Globus pallidus (tissue), 1 donor: ENCODE data around the gene FAM131C.
A peak's percentile ranks its signal among the peaks of the same experiment; 100 is the strongest.
"Not testable (repeated sequence)": the region's sequence is repeated elsewhere in the genome, so short reads cannot be mapped to it uniquely, and the experiment has no call there.

Source experiments
- DNase-seq: peaks from one replicate; pipeline ENCODE4 v3.0.0-alpha.2; 2015; ENCODE audit warnings: low spot score

Gene FAM131C

DNA sequence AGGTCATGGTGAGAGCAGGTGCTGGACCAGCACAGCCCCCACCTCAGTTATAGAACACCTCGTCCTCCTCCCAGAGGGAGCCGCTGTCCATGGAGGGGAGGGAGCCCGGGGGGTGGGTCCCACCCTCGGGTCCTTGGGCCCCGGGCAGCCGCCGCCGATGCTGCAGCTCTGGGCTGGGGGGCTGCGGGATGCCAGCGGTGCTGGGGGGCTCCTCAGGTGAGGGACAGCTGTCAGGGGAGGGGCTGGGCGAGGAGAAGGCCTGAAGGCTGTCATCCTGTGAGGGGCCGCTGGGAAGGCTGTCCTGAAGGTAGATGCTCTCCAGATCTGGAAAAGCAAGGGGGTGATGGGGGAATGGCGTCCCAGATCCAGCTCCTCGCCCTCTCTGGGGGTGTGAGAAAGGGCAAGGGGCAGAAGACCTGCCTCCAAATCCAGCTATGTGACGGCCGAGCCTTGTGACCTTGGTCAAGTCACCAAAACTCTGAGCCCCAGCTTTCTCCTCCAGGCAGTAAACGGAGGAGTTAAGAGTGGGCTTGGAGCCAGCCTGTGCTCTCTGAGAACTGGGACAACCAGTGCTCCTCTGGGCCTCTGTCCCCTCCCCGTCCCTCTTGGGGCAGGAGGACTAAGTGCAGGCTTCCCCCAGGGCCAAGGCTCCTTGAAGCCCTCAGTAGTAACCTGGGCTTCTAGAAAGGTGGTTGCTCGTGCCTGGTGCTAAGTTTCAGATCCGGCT is 14.9 kb downstream of the FAM131C start:
- not testable (repeated sequence) for DNase-seq

DNA sequence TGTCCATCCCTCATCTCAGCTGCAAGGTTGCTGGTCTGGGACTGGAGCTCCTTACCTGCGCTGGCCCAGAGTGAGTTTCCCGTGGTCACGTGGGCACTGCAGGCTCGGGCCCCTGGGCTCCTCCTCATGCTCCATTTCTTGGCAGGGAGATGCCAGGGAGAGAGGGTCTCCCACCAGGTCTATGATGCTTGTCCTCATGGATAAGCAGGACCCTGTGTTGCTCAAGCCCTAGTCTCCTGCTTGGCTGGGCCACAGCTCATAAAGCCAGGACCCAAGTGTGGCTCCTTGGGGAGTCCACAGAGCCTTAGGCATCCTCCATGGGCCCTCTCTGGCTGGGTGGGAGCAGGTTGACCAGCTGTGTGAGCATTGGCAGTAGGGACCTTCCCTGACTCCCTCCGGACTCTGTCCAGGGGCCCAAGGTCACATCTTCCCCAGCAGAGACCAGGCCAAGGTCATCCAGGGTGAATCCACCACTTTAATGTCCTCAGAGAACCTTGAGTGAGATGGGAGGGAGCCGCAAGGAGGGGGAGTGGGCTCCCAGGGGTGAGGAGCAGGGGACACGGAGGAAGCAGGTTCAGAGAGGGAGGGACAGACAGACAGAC is 16.0 kb downstream of the FAM131C start:
- DNase-seq, result not testable (repeated sequence)

DNA sequence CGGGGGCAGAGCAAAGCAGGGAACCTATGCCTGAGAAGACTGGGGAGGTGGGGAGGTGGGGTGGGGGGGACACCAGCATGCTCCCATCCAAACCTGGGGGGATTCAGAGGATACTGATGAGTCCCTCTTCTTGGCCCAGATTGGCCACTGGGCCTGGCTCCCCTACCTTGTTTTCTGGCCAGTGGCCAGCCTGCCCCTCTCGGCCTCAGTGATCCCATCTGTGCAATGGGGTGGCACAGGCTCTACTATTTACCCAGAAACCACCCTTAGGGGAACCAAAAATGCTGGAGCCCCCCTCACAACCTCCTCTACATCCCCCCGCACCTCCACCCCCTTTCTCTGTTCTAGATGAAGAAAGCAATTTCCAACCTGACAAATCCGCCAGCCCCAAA is 16.9 kb downstream of the FAM131C start:
- not testable (repeated sequence) for DNase-seq

DNA sequence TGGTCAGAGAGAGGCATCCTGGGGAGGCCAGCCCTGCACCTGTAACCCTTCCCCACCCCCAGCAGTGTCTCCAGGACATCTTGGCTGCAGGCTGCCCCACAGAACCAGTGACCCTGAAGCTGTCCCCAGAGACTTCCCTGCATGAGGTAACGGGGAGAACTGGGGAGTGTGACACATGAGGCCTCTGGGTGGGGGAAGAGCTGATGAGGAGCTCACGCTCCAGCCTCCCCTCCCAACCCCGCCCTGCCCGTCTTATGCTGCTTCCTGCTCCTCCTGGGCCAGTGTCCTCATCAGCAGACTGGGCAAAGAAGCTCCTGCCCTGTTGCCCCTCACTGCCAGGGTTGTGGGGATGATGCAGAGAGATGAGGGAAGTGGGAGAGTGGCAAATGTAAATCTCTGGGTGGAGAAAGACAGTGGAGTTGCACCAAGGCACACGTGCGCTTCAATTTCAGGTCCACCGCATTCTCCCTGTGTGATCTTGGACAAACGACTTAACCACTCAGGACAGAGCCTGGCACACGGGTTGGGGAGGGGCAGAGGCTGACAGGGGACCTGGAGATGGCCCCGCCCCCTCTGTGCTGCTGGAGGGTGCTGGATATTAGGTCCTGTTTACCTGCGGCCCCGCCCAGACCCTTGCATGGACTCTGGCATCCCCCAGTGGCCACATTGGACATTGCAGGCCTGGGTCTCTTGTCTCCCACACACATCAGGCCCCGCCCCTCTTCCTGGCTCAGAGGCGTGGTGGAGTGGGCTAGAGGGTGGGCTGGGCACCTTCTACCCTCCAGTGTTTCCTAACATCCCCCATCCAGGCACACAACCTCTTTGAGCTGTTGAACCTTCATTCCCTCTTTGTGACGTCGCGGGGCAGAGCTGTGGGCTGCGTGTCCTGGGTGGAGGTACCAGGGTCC is 17.6 kb downstream of the FAM131C start:
- DNase-seq, result peak; percentile 54

DNA sequence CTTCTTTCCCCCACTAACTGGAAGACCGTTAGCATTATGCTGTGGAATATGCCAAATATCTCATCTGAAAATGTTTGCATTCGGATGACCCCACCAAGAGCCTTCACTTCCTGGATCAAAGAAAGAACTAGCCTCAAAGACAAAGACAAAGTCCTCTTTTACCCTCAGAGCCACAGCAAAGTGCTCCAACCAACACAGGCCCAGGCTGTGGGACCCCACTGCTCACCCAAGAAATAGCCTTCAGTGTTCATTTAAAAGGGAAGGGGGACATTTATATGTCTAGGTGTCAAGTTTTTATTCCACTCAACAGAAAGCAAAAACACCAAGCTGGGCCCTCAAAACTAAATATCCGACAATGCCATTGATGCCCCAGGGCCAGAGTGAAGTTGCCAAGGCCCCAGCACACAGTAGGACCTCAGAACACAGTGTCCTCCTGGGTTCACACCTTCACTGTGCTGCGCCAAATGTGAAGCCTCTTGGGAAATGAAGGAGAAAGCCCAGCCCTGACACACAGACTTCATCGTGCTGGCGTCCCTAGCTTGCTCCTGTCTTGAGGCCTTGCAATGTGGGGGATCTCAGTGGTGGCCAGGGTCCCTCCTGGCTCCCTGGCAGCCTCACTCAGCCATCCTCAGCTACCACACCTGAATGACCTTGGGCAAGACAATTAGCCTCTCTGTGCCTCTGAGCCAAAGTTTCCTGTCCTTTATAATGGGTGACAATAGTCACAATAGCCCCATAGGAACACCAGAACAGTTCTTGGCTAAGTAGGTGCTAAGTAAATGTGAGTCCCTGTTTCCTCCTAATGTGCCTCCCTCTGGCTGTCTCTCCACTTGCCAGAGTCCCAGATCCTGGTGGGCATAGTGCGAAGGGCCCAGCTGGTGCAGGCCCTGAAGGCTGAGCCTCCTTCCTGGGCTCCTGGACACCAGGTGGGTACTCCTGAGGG is 18.6 kb downstream of the FAM131C start:
- no peak for DNase-seq

DNA sequence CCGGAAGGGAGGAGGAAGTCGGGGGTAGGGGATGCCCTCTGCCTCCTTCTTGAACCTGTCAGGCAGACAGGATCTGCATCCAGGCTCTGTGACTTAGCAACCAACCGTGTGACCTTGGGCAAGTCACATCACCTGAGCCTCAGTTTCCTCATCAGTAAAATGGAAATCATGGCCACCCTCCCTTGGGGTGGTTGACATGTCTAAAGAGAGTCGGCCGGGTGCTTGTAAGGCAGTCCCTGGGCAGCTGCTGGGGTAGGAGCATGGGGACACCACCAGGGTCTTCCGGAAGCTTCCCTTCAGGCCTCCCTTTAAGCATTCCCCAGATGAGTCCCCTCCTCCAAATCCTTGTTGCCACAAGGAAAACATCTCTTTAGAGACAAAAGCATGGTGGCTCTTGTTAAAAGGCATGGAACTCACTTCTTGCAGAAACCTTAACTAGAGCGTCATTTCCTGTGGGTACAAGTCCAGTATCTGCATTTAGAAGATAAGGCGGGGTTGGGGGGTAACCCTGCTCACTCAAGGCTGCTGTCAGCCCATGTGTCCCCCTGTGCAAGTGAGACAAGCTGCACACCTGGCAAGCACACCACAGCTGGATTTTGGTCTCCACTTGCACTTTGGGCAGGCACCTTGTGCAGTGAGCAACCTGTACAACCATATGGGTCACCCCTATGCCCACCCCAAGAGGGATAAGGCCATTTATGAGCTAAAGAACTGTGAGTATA is 19.5 kb downstream of the FAM131C start:
- DNase-seq, result no peak

DNA sequence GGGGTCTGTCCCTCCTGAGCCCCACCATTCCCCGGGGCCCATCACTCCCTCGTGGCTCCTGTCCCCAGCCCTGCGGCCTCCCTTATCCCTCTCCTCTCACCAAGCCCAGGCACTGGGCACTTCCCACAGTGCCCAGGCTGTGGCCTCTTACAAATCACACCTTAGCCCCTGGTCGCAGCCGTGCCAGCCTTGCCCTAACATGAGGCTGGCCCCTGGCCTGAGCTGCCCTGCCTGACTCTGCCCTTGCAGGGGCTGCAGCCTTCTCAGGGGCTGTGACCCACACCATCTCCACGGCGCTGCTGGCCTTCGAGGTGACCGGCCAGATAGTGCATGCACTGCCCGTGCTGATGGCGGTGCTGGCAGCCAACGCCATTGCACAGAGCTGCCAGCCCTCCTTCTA is 21.5 kb downstream of the FAM131C start:
- not testable (repeated sequence) for DNase-seq

DNA sequence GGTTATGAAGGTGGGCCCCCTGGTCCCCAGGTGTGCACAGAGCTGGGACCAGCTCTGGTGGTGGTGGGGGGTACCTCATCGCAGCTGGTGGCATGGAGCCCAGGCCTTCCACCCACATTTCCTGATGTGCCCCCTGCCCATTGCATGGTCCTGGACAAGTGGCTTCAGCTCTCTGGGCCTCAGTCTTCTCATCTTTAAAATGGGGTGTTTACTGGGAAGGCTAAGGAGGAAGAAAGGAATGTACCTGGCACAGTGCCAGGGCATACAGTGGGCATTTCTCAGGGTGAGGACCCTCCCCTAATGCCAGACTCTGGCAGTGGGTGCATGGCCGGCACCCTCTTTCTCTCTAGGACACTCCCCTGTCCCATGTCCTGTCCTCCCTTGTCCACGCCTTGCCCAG is 22.4 kb downstream of the FAM131C start:
- no peak for DNase-seq

DNA sequence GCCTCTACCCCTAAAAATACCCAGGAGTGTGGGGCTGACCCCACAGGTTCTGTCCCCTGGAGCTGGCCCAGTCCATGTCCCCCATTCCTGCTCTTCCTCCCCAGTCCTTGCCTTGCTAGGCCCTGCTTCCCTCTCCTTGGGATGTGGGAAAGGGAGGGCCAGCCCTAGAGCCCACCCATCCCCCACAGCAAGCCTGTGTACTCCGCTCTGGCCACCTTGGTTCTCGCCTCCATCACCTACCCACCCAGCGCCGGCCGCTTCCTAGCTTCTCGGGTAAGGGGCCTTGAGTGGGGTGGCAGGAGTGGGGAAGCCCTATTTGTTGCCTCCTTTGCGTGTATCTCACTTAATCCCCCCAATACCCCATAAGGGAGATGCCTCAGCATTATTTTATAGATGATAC is 23.1 kb downstream of the FAM131C start:
- no peak for DNase-seq

DNA sequence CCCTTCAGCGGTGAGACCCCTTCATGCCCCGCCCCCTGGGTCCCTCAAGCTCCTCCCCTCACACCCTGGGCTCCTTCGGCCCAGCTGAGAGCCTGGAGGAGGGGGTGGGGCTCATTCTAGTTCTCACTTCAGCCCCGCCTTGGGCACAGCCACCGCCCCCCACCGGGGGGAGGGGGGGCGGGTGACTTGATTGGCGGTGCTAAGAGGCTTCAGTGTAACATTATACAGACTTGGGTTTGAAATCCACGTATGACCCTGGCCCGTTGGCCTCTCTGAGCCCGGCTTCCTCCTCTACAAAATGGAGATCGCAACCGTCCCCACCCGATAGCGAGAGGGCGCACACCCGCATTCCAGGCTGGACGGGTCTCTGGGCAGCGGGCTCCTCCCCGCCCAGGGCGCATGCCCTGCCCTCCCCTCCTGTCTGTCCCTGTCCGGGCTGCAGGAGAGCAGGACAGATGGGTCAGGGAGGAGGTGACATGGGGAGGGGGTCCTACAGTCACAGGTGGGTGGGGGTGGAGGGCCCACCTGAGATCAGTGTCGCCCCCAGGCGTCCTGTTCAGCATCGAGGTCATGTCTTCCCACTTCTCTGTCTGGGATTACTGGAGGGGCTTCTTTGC is 24.8 kb downstream of the FAM131C start:
- no peak for DNase-seq

DNA sequence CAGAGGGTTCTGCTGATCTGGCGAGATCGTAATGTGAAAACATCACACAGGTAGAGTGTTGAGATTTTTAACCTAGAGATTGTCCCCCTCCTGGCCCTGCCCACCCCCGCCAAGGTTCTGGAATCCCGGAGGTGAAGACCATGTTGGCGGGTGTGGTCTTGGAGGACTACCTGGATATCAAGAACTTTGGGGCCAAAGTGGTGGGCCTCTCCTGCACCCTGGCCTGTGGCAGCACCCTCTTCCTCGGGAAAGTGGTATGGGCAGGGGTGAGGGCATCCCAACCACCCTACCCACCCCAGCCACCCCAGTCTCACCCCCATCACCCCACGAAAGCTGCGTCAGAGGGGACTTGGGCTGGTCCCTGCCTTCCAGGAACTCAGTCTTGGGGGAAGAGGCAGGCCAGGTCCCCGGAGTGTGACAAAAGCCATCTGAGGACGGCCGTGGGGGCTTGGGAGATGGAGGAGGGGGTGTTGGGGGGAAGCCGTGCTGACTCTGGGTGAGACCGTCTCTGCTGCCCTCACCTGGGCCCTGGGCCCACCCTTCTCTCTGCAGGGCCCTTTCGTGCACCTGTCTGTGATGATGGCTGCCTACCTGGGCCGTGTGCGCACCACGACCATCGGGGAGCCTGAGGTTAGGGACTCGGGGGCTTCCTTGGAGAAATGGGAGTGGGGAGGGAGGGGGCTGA is 25.5 kb downstream of the FAM131C start:
- DNase-seq, result no peak

DNA sequence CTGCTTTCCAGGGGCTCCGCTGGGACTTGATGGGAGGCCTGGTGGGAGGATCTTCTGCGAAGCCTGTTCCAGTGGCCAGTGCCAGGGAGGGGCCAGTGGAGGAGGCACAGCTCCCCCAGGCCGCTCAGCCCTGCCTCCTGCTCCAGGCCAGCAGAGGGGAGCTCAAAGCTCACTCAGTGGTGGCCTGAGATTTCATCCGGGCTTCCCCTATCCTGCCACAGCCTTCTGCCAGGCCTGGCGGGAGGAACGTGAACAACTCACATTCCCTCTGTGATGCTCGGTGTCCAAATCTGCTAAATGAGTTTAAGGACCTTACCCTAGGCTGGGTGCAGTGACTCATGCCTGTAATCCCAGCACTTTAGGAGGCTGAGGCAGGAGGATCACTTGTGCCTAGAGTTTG is 26.6 kb downstream of the FAM131C start:
- DNase-seq, result no peak

DNA sequence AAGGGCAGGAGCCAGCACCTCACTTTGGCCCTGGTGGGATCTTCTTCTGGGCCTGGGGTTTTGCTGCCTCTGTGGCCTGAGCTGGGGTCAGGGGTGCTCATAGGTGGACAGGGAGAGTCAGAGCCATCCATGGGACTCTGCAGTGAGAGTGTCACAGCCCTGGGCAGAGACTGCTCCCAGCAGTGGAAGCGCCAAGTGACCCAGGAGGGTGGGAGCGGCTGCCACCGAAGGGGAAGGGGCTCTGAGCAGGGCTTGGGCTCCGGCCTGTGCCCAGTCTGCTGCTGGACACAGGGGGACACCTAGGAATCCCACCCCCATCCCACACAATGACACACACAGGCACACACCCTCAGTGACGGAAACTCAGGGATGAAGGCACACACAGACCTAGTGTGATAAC is 29.5 kb downstream of the FAM131C start:
- no peak for DNase-seq

DNA sequence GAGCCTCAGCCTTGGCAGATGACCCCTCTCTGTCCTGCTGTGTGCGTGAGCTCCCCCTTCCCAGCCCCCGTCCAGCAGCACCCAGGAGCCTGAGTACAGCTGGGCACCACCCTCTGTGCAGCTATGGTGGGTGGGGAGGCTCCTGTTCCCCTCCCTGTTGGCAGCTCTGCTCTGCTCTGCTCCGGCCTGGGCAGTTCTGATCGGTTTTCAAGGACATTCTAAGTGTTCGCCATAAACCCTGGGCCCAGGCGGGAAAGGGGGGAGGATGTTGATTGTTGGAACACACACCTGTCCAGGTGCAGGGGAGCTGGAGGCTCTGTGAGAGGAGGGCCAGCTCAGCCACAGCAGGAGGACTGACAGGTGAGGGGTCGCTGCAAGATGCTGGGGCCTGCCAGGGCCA is 29.9 kb downstream of the FAM131C start, which contains the start of gene CLCNKB:
TSS of gene CLCNKB (plus strand) at position 262 of the 400 bp plus-strand sequence. CDS start 711 bp downstream, outside the sequence.
- DNase-seq, result no peak

DNA sequence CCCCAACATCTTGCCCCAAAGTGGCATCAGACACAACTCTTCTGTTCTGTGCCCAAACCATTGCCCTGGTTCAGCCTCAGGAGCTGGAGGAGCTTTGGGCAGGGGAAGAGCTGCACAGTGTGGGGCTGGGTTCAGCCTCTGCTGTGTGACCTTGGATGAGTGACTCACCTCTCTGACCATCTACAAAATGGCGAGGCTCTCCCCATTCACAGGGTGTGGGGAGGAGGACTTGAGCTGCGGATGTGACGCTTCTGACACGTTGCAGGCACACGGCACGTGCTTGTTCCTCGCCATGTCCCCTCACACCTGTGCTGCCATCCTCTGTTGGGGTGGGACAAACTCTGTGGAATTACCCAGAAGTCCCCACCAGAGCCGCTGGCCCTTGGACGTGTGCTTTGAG is 30.8 kb downstream of the FAM131C start:
- not testable (repeated sequence) for DNase-seq

DNA sequence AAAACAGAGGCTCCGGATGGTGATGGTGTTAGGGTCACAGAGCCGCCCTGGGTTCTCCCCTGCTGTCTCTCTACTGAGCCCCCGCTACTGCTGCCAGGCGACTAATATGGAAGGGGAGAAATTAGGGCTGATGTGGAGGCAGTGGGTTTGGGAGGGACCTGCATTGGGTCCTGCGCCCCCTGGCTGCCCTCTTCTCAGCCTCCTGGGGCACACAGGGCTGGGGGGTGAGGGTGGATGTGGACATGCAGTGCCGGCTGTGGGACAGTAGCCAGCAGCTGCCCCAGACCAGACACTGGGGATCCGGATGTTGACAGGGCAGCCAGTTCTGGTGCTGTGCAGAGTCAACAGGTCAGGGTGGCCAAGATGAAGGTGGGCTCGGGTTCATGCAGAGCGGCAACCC is 31.4 kb downstream of the FAM131C start:
- no peak for DNase-seq

DNA sequence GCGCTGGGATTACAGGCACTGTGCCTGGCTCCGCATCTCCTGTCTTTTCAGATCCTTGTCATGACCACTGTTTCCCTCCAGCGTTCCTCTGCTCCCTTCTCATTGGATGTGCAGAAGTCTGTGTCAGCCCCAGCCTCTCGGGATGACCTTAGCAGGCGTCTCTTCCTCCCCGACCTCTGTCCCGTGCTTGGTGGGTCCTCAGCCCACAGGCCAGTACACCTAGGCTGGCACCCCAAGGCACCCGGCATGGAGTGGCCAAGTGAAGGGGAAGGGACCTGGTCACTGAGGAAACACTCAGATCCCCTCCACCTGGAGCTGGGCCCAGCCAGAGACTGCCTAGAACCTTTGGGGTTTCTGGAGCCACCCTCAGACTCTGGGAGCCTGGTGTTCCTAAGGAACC is 32.3 kb downstream of the FAM131C start:
- DNase-seq, result no peak

DNA sequence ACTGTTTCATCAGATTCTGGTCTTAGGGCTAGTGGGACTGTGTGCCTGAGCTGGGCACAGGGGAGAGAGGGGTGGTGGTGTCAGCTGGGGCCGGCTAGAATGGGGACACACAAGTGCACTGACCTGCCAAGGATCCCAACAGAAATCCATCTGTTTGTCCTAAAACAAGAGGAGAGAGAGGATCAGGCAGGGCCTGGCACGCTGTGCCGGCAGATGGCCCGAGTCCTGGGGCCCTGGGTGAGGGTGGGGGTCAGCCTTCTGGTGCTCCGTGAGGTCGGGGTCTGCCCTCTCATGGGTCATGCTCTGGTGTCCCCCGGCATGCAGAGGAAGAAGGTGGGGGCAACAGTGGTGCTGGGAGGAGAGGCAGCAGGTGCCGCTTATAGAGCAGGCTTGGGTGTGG is 33.6 kb downstream of the FAM131C start:
- not testable (repeated sequence) for DNase-seq

DNA sequence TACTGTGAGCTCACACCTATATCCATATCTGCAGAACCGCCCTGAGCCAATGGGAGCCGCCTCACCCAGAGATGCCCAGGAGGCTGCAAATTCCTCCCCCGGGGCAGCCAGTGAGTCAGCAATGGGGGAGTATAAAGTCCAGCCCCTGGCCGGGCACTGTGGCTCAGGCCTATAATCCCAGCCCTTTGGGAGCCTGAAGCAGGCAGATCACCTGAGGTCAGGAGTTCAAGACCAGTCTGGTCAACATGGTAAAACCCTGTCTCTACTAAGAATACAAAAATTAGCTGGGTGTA is 34.9 kb downstream of the FAM131C start:
- no peak for DNase-seq

DNA sequence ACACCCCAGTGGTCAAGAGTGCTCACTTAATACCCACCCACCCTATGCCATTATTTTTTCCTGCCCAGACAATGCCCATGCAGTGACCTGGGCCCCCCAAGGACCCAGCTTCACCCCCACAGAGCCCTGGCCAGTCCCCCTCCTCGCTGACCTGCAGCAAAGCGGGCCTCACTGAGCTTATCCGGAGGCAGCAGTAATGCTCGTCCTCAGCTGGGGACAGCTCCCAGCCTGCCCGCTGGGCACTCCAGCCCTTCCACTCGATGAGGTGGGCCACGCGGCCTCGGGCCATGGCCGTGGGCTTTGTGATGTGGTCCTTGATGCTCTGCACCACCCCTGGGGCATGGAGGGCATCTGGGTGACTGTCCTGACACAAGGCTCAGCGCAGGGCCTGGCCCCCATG is 37.0 kb downstream of the FAM131C start:
- DNase-seq, result not testable (repeated sequence)
